ENCODE measurements around the gene BRS3. TPM values are rescaled to one million over a fixed set of nuclear protein-coding genes. Genes with fewer than 3 reads are reported as not detected.
A peak's percentile ranks its signal among the peaks of the same experiment; 100 is the strongest.

BRS3 gene
- total RNA-seq, 4 donors from 2014 or later = not detected

DNA sequence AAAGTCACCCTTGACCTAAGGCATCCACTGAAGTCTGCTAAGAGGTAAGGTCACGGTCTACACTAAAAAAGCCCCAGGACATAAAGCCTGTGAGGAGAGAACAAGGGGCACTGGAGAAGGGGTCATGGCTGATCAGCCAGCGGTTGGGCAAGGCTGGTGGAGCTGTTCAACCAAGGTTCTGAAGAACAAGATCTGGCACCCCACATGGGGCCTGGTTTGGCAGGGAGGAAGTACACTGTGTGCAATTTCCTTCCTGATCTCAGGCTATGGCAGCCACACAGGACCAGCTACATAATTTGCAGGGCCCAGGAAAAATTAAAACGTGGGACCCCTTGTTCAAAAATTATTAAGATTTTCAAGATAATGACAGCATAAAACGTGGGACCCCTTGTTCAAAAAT, 14.1 kb upstream of the BRS3 start:
- no peaks in the 10 kb centered on the region for H3K27me3 ChIP-seq
- no peaks in the 10 kb centered on the region for H3K9me3 ChIP-seq
- H3K36me3 ChIP-seq = no peaks in the 10 kb centered on the region
- no peak overlapping the region for H3K4me3 ChIP-seq
- peaks cover 0 to 15% (median 0%) of the 10 kb centered on the region in 3 donors for H3K4me1 ChIP-seq
- intact Hi-C loops (cut with DNase I) = no loop called here
- no peak for DNase-seq
- no peak overlapping the region for H3K27ac ChIP-seq
- TF ChIP-seq, protein P1, sequence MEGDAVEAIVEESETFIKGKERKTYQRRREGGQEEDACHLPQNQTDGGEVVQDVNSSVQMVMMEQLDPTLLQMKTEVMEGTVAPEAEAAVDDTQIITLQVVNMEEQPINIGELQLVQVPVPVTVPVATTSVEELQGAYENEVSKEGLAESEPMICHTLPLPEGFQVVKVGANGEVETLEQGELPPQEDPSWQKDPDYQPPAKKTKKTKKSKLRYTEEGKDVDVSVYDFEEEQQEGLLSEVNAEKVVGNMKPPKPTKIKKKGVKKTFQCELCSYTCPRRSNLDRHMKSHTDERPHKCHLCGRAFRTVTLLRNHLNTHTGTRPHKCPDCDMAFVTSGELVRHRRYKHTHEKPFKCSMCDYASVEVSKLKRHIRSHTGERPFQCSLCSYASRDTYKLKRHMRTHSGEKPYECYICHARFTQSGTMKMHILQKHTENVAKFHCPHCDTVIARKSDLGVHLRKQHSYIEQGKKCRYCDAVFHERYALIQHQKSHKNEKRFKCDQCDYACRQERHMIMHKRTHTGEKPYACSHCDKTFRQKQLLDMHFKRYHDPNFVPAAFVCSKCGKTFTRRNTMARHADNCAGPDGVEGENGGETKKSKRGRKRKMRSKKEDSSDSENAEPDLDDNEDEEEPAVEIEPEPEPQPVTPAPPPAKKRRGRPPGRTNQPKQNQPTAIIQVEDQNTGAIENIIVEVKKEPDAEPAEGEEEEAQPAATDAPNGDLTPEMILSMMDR (IDR thresholded peaks at IDR 0.05) = no peak
- TF ChIP-seq POLR2A (IDR thresholded peaks at IDR 0.05) = no peak
- WGBS, 2 donors = 48 to 89% methylated on average over 3 to 4 of the region's 4 CpGs

DNA sequence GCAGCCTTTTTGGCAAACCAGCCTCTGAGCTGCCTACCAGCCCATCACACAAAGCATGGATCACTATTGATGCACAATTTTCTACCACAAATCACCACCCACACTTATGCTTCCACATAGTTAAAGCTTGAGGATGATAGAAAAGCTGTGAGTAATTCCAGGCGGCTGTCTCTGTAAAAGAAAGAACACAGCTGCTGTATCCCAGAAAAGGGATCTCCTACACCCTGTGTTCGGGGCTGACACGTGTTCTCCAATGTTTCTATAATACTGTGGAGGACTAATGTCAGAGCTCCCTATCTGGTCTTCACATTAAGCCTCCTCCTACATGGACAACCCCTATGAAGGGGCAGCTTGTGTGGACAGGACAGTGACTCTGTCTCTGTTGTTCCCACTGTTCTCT, 12.5 kb upstream of the BRS3 start:
- Histone ChIP-seq H3K27me3 (no peaks in the 10 kb centered on the region), H3K36me3 (no peaks in the 10 kb centered on the region), H3K9me3 (no peaks in the 10 kb centered on the region), H3K4me1 (peaks cover 0 to 15% (median 0%) of the 10 kb centered on the region in 3 donors), H3K4me3 (no peak overlapping the region), H3K27ac (no peak overlapping the region)
- 66 to 74% methylated on average over 3 of the region's 3 CpGs for WGBS, 2 donors
- no peak for DNase-seq
- TF ChIP-seq, protein P1 (IDR thresholded peaks at IDR 0.05) = no peak
- intact Hi-C loops (cut with DNase I) = no loop called here

DNA sequence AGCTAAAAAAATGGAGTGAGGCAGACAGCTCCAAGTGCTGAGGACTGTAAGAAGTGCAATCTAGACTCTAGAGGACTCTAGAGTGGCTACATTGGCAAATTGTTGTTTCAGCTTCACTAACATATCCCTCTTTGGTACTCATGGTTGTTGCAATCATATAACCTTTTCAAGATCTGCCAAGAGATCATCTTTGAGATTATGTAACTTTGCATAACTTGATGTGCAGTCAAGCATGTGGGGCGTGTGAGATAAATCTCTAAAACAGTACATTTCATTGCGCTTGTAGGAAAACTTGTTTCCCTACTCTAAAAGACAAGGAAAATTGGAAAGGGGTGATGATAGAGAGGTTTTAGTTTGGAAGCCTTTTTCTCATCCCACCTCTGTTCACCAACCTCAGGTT, 11.2 kb upstream of the BRS3 start:
- 52 to 80% methylated on average over 1 to 2 of the region's 2 CpGs for WGBS, 2 donors
- DNase-seq = no peak
- intact Hi-C loops (cut with DNase I) = no loop called here

DNA sequence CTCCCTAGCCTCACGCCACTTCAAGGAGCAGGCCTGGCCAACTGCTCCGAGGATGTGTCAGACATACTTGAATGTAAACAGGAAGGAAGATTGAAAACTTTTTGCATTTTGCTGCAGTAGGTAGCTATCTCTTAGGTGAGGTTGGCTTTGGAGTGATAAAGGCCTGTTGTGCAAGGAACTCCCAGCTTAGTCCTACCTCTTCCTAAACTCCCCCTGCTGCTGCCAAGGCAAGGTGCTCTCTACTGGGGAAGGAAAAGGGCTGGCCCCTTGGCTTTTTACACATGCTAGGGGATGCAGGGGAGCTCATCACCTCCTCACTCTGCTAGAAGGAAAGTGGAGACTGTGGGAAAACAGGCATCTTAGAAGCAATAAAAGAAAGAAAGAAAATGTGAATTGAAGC, 10.7 kb upstream of the BRS3 start:
- TF ChIP-seq, protein P1 (IDR thresholded peaks at IDR 0.05) = no peak
- no peak for TF ChIP-seq POLR2A (IDR thresholded peaks at IDR 0.05)
- peaks cover 0 to 15% (median 0%) of the 10 kb centered on the region in 3 donors for H3K4me1 ChIP-seq

More for the DNA sequence above, 11.2 kb upstream of the BRS3 start:
- H3K4me3 ChIP-seq = no peak overlapping the region
- H3K9me3 ChIP-seq = no peaks in the 10 kb centered on the region
- TF ChIP-seq, protein P1 (IDR thresholded peaks at IDR 0.05) = no peak
- TF ChIP-seq POLR2A (IDR thresholded peaks at IDR 0.05) = no peak
- no peaks in the 10 kb centered on the region for H3K36me3 ChIP-seq
- H3K27ac ChIP-seq = no peak overlapping the region
- peaks cover 0 to 15% (median 0%) of the 10 kb centered on the region in 3 donors for H3K4me1 ChIP-seq
- H3K27me3 ChIP-seq = no peaks in the 10 kb centered on the region

DNA sequence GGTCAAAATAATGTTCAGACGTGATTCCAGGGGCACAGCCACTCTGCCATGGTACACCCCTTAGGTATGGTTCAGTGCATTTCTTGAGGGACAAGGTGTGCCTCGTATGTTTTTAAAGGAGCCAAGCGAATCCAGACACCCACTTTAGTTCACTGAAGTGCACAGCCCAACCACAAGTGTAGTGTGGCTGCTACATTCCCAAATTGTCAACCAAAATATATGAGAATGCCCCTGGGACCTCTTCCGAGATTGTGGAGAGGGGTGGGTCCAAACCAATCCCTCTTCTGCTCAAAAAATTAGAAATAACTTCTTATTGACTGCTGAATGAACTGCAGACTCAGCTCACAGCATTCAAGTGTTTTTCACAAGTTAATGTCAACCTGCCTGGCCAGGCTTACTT, 7.4 kb upstream of the BRS3 start:
- intact Hi-C loops (cut with DNase I) = no loop called here

More for the DNA sequence above, 10.7 kb upstream of the BRS3 start:
- no peaks in the 10 kb centered on the region for H3K36me3 ChIP-seq
- intact Hi-C loops (cut with DNase I) = no loop called here
- no peak for DNase-seq
- H3K27me3 ChIP-seq = no peaks in the 10 kb centered on the region
- no peak overlapping the region for H3K4me3 ChIP-seq
- no peaks in the 10 kb centered on the region for H3K9me3 ChIP-seq
- no CpG with 5 or more reads among the region's 2 CpGs for WGBS, 2 donors
- no peak overlapping the region for H3K27ac ChIP-seq

DNA sequence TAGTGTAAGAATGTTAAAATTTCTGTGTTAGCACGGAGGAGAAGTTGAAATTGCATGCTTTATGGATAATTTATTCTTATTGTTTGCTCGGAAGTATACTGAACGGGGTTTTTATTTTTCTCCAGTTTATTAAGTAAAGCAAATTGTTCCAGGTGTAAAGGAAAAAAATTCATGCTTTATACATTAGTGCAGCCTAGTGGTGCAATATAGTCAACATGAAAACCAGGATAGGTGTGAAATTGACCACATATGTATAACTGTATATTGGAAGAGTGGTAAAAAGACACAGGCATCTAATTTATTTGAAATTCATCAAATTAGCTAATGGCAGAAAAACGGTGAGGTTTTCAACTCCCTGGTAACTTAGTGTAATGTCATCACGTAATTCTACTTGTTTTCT, 959 bp downstream of the BRS3 start:
- Histone ChIP-seq H3K27me3 (peaks cover 0 to 28% (median 5%) of the 10 kb centered on the region in 4 donors), H3K36me3 (no peaks in the 10 kb centered on the region), H3K4me1 (no peaks in the 10 kb centered on the region), H3K4me3 (no peak overlapping the region), H3K9me3 (no peaks in the 10 kb centered on the region), H3K27ac (no peak overlapping the region)
- TF ChIP-seq, protein P1 (IDR thresholded peaks at IDR 0.05) = peak in 1 of 6 experiments; percentile 17
- no peak for TF ChIP-seq POLR2A (IDR thresholded peaks at IDR 0.05)
- intact Hi-C loops (cut with DNase I) = no loop called here
- 35 to 36% methylated on average over 5 of the region's 5 CpGs for WGBS, 2 donors
- DNase-seq = no peak

More for the DNA sequence above, 7.4 kb upstream of the BRS3 start:
- no peak overlapping the region for H3K27ac ChIP-seq
- no peaks in the 10 kb centered on the region for H3K27me3 ChIP-seq
- no peaks in the 10 kb centered on the region for H3K36me3 ChIP-seq
- peaks cover 0 to 15% (median 0%) of the 10 kb centered on the region in 3 donors for H3K4me1 ChIP-seq
- no peaks in the 10 kb centered on the region for H3K9me3 ChIP-seq
- no peak overlapping the region for H3K4me3 ChIP-seq
- TF ChIP-seq POLR2A (IDR thresholded peaks at IDR 0.05) = no peak
- 30 to 53% methylated on average over 3 to 4 of the region's 4 CpGs for WGBS, 2 donors
- no peak for DNase-seq
